Peyer's patch (tissue), 4 donors: ENCODE measurements around the gene IRF8. TPM values are rescaled to one million over a fixed set of nuclear protein-coding genes. Genes with fewer than 3 reads are reported as not detected.

ENCODE experiments used
- DNase-seq, 3 donors: peaks; one replicate each; pipeline ENCODE4 v3.0.0-alpha.2; 2017 to 2019
- H3K27ac ChIP-seq, 4 donors: fragments of 200-600 bp; sonication (generic); one replicate each; pipeline ENCODE4 v1.5.1; 2016 to 2019
- H3K27me3 ChIP-seq, 2 donors: fragments of 200-600 bp; sonication (generic); one replicate each; pipeline ENCODE4 v1.5.1; 2019
- H3K36me3 ChIP-seq, 3 donors: fragments of 200-600 bp; sonication (generic); one replicate each; pipeline ENCODE4 v1.5.1; 2016 to 2019
- H3K4me1 ChIP-seq, 4 donors: fragments of 200-600 bp; sonication (generic); one replicate each; pipeline ENCODE4 v1.5.1; 2016 to 2019
- H3K4me3 ChIP-seq, 4 donors: fragments of 200-600 bp; sonication (generic); 1 replicate in 3 of 4; 2 replicates in 1 of 4; pipeline ENCODE4 v1.5.1; 2016 to 2019; ENCODE audit warnings: mild to moderate bottlenecking in 1 of 4
- H3K9me3 ChIP-seq, 4 donors: fragments of 200-600 bp; sonication (generic); one replicate each; pipeline ENCODE4 v1.5.1; 2016 to 2019; ENCODE audit warnings: mild to moderate bottlenecking in 1 of 4
- CTCF ChIP-seq, 6 experiments: fragments of 450-650 bp in 4 of 6; fragments of 200-600 bp in 2 of 6; sonication (generic) in 1 of 6; IDR thresholded peaks; one replicate each; pipeline ENCODE4 v1.5.1; 2017 to 2019; ENCODE audit warnings: antibody characterized with exemption in 6 of 6, mild to moderate bottlenecking in 3 of 6, moderate library complexity in 1 of 6
- POLR2A ChIP-seq, 2 donors: fragments of 450-650 bp; IDR thresholded peaks; one replicate each; pipeline ENCODE4 v1.5.1; 2017; ENCODE audit warnings: antibody characterized with exemption in 2 of 2, mild to moderate bottlenecking in 2 of 2, moderate library complexity in 2 of 2
- total RNA-seq, 4 donors: library from RNA; depleted of rRNA; stranded (reverse); fragments of >200 nt; gene quantifications; one replicate each; pipeline ENCODE4 v1.1.0, GENCODE V29; 2016

Gene IRF8
- total RNA-seq, 4 donors from 2014 or later: 39.8 to 191 (median 93.2) TPM

DNA sequence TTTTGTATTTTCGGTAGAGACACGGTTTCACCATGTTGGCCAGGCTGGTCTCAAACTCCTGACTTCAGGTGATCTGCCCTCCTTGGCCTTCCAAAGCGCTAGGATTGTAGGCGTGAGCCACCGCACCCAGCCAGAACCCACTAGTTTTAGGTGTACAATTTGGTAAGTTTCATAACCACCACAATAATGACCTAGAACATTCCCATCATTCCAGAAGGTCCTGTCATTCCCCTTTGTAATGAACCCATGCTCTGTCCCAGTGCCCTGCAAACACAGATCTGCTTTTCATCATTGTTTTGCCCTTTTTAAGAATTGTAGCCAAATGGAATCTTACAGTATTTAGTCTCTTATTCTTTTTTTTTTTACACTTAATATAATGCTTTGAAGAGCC lies 35.6 kb upstream of the IRF8 start:
- no peak for DNase-seq
- no peak for TF ChIP-seq POLR2A (IDR thresholded peaks at IDR 0.05)
- TF ChIP-seq CTCF (IDR thresholded peaks at IDR 0.05): no peak
- H3K9me3 ChIP-seq: no peaks in the 10 kb centered on the region
- H3K27me3 ChIP-seq: no peaks in the 10 kb centered on the region
- H3K4me3 ChIP-seq: no peak overlapping the region
- no peaks in the 10 kb centered on the region for H3K36me3 ChIP-seq
- no peak overlapping the region for H3K27ac ChIP-seq
- no peaks in the 10 kb centered on the region for H3K4me1 ChIP-seq

DNA sequence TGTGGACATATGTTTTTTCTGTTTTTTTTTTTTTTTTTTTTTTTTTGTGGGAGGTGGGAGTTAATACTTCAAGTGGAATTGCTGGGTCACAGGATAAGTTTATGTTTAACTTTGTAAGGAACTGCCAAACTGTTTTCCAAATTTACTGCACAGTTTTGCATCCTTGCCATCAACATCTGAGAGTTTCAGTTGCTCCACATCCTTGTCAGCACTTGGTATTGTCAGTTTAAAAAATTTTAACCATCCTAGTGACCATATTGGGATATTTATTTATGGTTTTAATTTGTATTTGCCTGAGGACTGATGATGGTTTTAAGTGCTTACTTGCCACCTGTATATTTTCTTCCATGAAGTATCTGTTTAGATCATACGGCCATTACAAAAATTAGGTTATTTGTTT lies 34.0 kb upstream of the IRF8 start:
- Histone ChIP-seq H3K27me3 (no peaks in the 10 kb centered on the region), H3K4me1 (no peaks in the 10 kb centered on the region), H3K9me3 (no peaks in the 10 kb centered on the region), H3K4me3 (no peak overlapping the region), H3K36me3 (no peaks in the 10 kb centered on the region), H3K27ac (no peak overlapping the region)
- DNase-seq: no peak
- no peak for TF ChIP-seq POLR2A (IDR thresholded peaks at IDR 0.05)
- TF ChIP-seq CTCF (IDR thresholded peaks at IDR 0.05): no peak

GRCh38 chr16:85867189-85867588 lies 31.8 kb upstream of the IRF8 start:
- TF ChIP-seq POLR2A (IDR thresholded peaks at IDR 0.05): no peak
- TF ChIP-seq CTCF (IDR thresholded peaks at IDR 0.05): no peak
- no peak for DNase-seq
- Histone ChIP-seq H3K9me3 (no peaks in the 10 kb centered on the region), H3K4me3 (no peak overlapping the region), H3K27ac (no peak overlapping the region), H3K27me3 (no peaks in the 10 kb centered on the region), H3K36me3 (no peaks in the 10 kb centered on the region), H3K4me1 (peaks cover 0 to 3% (median 0%) of the 10 kb centered on the region in 4 donors)

DNA sequence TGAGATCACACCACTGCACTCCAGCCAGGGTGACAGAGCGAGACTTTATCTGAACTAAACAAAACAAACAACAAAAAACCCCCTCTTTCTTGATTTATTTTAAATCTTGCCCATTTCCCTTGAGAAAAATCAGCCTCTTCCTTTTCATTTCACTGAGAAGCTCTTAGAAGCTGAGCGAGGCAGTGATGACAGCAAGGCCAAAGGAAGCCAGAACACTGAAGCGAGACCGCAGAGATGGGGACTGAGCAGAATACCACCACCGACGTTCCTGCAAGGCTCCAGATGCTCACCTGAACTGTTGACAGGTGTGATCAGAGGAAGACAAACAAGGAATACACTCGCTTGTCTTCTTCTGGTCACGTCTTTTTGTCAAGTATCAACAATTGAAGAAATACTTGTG lies 30.5 kb upstream of the IRF8 start:
- Histone ChIP-seq H3K4me3 (no peak overlapping the region), H3K27ac (no peak overlapping the region), H3K4me1 (peaks cover 0 to 3% (median 0%) of the 10 kb centered on the region in 4 donors), H3K27me3 (no peaks in the 10 kb centered on the region), H3K36me3 (no peaks in the 10 kb centered on the region), H3K9me3 (no peaks in the 10 kb centered on the region)
- DNase-seq: peak in 1 of 3 donors; percentile 38
- no peak for TF ChIP-seq POLR2A (IDR thresholded peaks at IDR 0.05)
- no peak for TF ChIP-seq CTCF (IDR thresholded peaks at IDR 0.05)

- no peak overlapping the region for H3K27ac ChIP-seq
- no peaks in the 10 kb centered on the region for H3K36me3 ChIP-seq
- no peak for DNase-seq
- no peak overlapping the region for H3K4me3 ChIP-seq
- no peaks in the 10 kb centered on the region for H3K27me3 ChIP-seq
- H3K4me1 ChIP-seq: peaks cover 0 to 3% (median 0%) of the 10 kb centered on the region in 4 donors
- TF ChIP-seq CTCF (IDR thresholded peaks at IDR 0.05): no peak
- no peak for TF ChIP-seq POLR2A (IDR thresholded peaks at IDR 0.05)
- no peaks in the 10 kb centered on the region for H3K9me3 ChIP-seq
Measured at GRCh38 chr16:85869206-85869605, 29.8 kb upstream of the IRF8 start.
